Sigmoid colon (tissue), 7 donors: ENCODE measurements around the gene FRA10AC1. TPM values are rescaled to one million over a fixed set of nuclear protein-coding genes. Genes with fewer than 3 reads are reported as not detected.
"Not testable (repeated sequence)": the region's sequence is repeated elsewhere in the genome, so short reads cannot be mapped to it uniquely, and the experiment has no call there.

ENCODE experiments used
- DNase-seq: peaks from one replicate; pipeline ENCODE4 v3.0.0-alpha.2; 2019
- H3K27ac ChIP-seq, 4 donors: fragments of 200-600 bp; sonication (generic); one replicate each; pipeline ENCODE4 v1.5.1; 2016 to 2019; ENCODE audit warnings: mild to moderate bottlenecking in 1 of 4
- H3K27me3 ChIP-seq, 3 donors: fragments of 200-600 bp; sonication (generic); one replicate each; pipeline ENCODE4 v1.5.1; 2019; ENCODE audit warnings: mild to moderate bottlenecking in 1 of 3
- H3K36me3 ChIP-seq, 4 donors: fragments of 200-600 bp; sonication (generic); one replicate each; pipeline ENCODE4 v1.5.1; 2016 to 2019
- H3K4me1 ChIP-seq, 4 donors: fragments of 200-600 bp; sonication (generic); one replicate each; pipeline ENCODE4 v1.5.1; 2017 to 2019
- H3K4me3 ChIP-seq, 4 donors: fragments of 200-600 bp; sonication (generic); one replicate each; pipeline ENCODE4 v1.5.1; 2017 to 2019; ENCODE audit warnings: mild to moderate bottlenecking in 2 of 4, moderate library complexity in 1 of 4
- H3K9me3 ChIP-seq, 4 donors: fragments of 200-600 bp in 3 of 4; sonication (generic) in 3 of 4; one replicate each; pipeline versions ENCODE4 v1.5.1 to v1.6.1; 2013 to 2019
- EP300 ChIP-seq, 4 donors: sonication (generic); formaldehyde crosslinking; IDR thresholded peaks; one replicate each; pipeline ENCODE4 v1.6.1; 2017; ENCODE audit warnings: antibody characterized with exemption in 4 of 4
- POLR2A ChIP-seq, 2 donors: fragments of 450-650 bp; IDR thresholded peaks; one replicate each; pipeline ENCODE4 v1.6.1; 2016; ENCODE audit warnings: antibody characterized with exemption in 2 of 2, mild to moderate bottlenecking in 2 of 2, moderate library complexity in 2 of 2
- POLR2AphosphoS5 ChIP-seq, 4 donors: sonication (generic); formaldehyde crosslinking; IDR thresholded peaks; one replicate each; pipeline ENCODE4 v1.6.1; 2017; ENCODE audit warnings: antibody characterized with exemption in 4 of 4
- WGBS, 2 donors: extraction: QIAGEN DNeasy Blood & Tissue Kit; methylation state at CpG; one replicate each; pipeline ENCODE4 v1.1.7; 2013; 5-methylcytosine and 5-hydroxymethylcytosine counted together
- intact Hi-C: fragments of 100-400 bp; cut with DNase I; formaldehyde crosslinking; loops from one replicate; pipeline ENCODE4 v1.15.1; 2023
- polyA plus RNA-seq, 3 donors: library from polyadenylated mRNA; stranded (reverse); fragments of 200-250 nt; gene quantifications; one replicate each; pipeline ENCODE4 v1.2.3, GENCODE V29; 2013
- total RNA-seq, 4 donors: library from RNA; depleted of rRNA; stranded (reverse); fragments of >200 nt; gene quantifications; one replicate each; pipeline ENCODE4 v1.1.0, GENCODE V29; 2016
- TF ChIP-seq, protein P1 (sequence below), 4 experiments: fragments of 450-650 bp in 3 of 4; fragments of 200-600 bp in 1 of 4; IDR thresholded peaks; one replicate each; pipeline ENCODE4 v1.5.1; 2016 to 2019; ENCODE audit warnings: antibody characterized with exemption in 4 of 4, mild to moderate bottlenecking in 3 of 4, moderate library complexity in 2 of 4
- donor health status: healthy with polysubstance abuse.
- donor health status: Bipolar disorder and iron deficiency.
- donor health status: healthy.

Gene FRA10AC1
- total and polyA plus RNA-seq, 7 donors: 4.2 to 23.5 (median 11.8) TPM

DNA sequence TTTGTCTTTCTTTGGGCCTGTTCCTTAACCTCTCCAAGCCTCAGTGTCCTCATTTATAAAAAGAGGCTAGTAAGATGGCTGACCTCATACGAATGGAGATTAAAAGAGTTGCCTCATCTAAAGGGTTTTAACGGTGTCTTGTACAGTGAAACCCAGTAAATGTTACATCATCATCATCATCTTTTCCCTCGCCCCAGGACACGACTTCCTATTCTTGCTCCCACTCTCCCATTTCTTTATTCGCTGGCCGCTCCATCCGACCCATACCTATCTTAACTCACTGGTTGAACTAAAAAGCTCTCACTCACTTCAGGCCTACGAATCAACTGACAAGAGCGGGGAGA, 554 bp downstream of the FRA10AC1 start:
- H3K4me1 ChIP-seq: peaks cover 0 to 26% (median 11%) of the 10 kb centered on the region in 4 donors
- TF ChIP-seq POLR2AphosphoS5 (IDR thresholded peaks at IDR 0.05) (no peak), EP300 (IDR thresholded peaks at IDR 0.05) (no peak), POLR2A (IDR thresholded peaks at IDR 0.05) (no peak)
- peak overlapping the region; percentile 85 to 93 (median 89) for H3K27ac ChIP-seq
- no peaks in the 10 kb centered on the region for H3K9me3 ChIP-seq
- intact Hi-C loops: loop anchor here (1.0 to 10.0 kb wide), 4 partner anchors 53 to 663 kb away; partner anchors contain the start of genes NOC3L and SLC35G1
- H3K36me3 ChIP-seq: peaks cover 0 to 28% (median under 1%) of the 10 kb centered on the region in 4 donors
- WGBS, 2 donors: 0 to 2% methylated on average over 9 of the region's 9 CpGs
- no peaks in the 10 kb centered on the region for H3K27me3 ChIP-seq
- peak overlapping the region; percentile 58 to 70 (median 65) for H3K4me3 ChIP-seq
- DNase-seq: no peak

DNA sequence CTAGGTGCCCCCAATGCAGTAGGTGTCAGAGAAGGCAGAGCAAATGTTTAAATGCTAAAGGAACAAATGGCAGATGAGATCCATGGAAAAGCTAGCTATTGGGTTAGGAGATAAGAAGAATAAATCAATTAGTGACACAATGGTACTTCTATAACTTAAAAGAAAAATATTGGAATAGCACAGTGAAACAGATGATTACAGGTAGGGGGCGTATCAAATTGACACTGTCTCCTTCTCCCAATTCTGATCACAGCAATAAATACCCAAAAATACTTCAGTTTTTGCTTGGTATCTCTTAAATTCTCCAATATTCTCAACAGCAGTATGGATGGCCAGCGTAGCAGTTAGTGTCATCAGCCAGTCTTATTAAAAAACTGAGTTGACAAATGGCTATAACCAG, 5.2 kb downstream of the FRA10AC1 start:
- DNase-seq: no peak
- intact Hi-C loops: no loop called here
- WGBS, 2 donors: 91 to 93% methylated on average over 2 of the region's 2 CpGs
- Histone ChIP-seq H3K4me1 (peaks cover 0 to 19% (median 7%) of the 10 kb centered on the region in 4 donors), H3K36me3 (peaks cover 4 to 69% (median 12%) of the 10 kb centered on the region in 4 donors), H3K27me3 (no peaks in the 10 kb centered on the region), H3K4me3 (no peak overlapping the region), H3K27ac (no peak overlapping the region), H3K9me3 (no peaks in the 10 kb centered on the region)
- no peak for TF ChIP-seq POLR2A (IDR thresholded peaks at IDR 0.05)
- TF ChIP-seq, protein P1, sequence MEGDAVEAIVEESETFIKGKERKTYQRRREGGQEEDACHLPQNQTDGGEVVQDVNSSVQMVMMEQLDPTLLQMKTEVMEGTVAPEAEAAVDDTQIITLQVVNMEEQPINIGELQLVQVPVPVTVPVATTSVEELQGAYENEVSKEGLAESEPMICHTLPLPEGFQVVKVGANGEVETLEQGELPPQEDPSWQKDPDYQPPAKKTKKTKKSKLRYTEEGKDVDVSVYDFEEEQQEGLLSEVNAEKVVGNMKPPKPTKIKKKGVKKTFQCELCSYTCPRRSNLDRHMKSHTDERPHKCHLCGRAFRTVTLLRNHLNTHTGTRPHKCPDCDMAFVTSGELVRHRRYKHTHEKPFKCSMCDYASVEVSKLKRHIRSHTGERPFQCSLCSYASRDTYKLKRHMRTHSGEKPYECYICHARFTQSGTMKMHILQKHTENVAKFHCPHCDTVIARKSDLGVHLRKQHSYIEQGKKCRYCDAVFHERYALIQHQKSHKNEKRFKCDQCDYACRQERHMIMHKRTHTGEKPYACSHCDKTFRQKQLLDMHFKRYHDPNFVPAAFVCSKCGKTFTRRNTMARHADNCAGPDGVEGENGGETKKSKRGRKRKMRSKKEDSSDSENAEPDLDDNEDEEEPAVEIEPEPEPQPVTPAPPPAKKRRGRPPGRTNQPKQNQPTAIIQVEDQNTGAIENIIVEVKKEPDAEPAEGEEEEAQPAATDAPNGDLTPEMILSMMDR (IDR thresholded peaks at IDR 0.05): no peak
- no peak for TF ChIP-seq EP300 (IDR thresholded peaks at IDR 0.05)
- no peak for TF ChIP-seq POLR2AphosphoS5 (IDR thresholded peaks at IDR 0.05)

- H3K9me3 ChIP-seq, H3K4me3 ChIP-seq, DNase-seq, H3K27me3 ChIP-seq, intact Hi-C loops, H3K27ac ChIP-seq: not testable (repeated sequence)
- peaks cover 4 to 75% (median 12%) of the 10 kb centered on the region in 4 donors for H3K36me3 ChIP-seq
- peaks cover 0 to 16% (median 4%) of the 10 kb centered on the region in 4 donors for H3K4me1 ChIP-seq
- 94 to 97% methylated on average over 2 of the region's 2 CpGs for WGBS, 2 donors
Observed at GRCh38 chr10:93696582-93696981, 5.8 kb downstream of the FRA10AC1 start.

DNA sequence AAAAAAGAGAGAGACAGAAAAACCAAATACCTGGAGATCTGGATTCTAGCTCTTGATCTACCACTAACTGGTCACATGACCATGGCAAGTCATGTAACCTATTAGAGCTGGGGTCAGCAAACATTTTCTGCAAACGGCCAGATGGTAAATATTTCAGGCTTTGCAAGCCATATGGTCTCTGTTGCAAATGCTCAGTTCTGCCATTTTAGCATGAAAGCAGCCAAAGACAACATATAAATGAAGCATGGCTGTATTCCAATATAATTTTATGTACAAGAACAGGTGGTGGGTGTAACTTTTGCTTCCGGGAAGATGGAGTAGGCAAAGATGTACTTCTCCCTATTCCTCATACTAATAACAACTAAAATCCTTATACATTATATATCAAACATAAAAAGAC, 6.7 kb downstream of the FRA10AC1 start:
- Histone ChIP-seq H3K4me1 (peaks cover 0 to 8% (median 0%) of the 10 kb centered on the region in 4 donors), H3K4me3 (no peak overlapping the region), H3K27ac (no peak overlapping the region), H3K27me3 (no peaks in the 10 kb centered on the region), H3K9me3 (no peaks in the 10 kb centered on the region), H3K36me3 (peaks cover 4 to 83% (median 16%) of the 10 kb centered on the region in 4 donors)
- WGBS, 2 donors: 19 to 54% methylated on average over 2 of the region's 2 CpGs
- DNase-seq: no peak
- intact Hi-C loops: no loop called here
- TF ChIP-seq, protein P1 (IDR thresholded peaks at IDR 0.05): no peak
- TF ChIP-seq POLR2A (IDR thresholded peaks at IDR 0.05) (no peak), EP300 (IDR thresholded peaks at IDR 0.05) (no peak), POLR2AphosphoS5 (IDR thresholded peaks at IDR 0.05) (no peak)

DNA sequence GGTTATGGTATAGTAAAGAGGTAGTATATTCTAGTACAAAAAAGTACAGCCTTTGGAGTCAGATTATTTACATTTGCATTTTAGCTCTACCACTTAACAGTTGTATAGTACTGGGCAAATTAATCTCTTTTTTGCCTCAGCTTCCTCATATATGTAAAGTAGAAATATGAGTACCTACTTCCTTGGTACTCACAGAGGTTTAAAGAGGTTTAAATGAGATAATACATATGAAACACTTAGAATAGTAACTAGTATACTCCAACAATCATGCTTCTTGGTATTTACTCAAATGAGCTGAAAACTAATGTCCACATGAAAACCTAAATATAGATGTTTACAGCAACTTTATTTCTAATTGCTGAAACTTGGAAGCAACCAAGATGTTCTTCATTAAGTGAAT, 14.7 kb downstream of the FRA10AC1 start:
- Histone ChIP-seq H3K4me3 (no peak overlapping the region), H3K9me3 (no peaks in the 10 kb centered on the region), H3K27ac (no peak overlapping the region), H3K36me3 (peaks cover 0 to 59% (median 11%) of the 10 kb centered on the region in 4 donors), H3K27me3 (no peaks in the 10 kb centered on the region), H3K4me1 (no peaks in the 10 kb centered on the region)
- no peak for DNase-seq
- intact Hi-C loops: no loop called here
- TF ChIP-seq EP300 (IDR thresholded peaks at IDR 0.05) (no peak), POLR2A (IDR thresholded peaks at IDR 0.05) (no peak)

- H3K4me1 ChIP-seq: no peaks in the 10 kb centered on the region
- no peak overlapping the region for H3K4me3 ChIP-seq
- WGBS, 2 donors: 59 to 77% methylated on average over 4 of the region's 4 CpGs
- no peak for TF ChIP-seq POLR2A (IDR thresholded peaks at IDR 0.05)
- TF ChIP-seq, protein P1 (IDR thresholded peaks at IDR 0.05): no peak
- no peak for TF ChIP-seq EP300 (IDR thresholded peaks at IDR 0.05)
- no peak for TF ChIP-seq POLR2AphosphoS5 (IDR thresholded peaks at IDR 0.05)
- H3K9me3 ChIP-seq: no peaks in the 10 kb centered on the region
- no peak for DNase-seq
- peaks cover 0 to 74% (median 5%) of the 10 kb centered on the region in 4 donors for H3K36me3 ChIP-seq
- H3K27ac ChIP-seq: no peak overlapping the region
- intact Hi-C loops: no loop called here
- H3K27me3 ChIP-seq: no peaks in the 10 kb centered on the region
Observed at GRCh38 chr10:93680412-93681047, 21.9 kb downstream of the FRA10AC1 start.
